HL-60 (cell line): ENCODE results near the gene HOXC5.

ENCODE experiments used
- DNase-seq, 2 experiments: peaks; one replicate each; pipeline ENCODE4 v3.0.0-alpha.2; 2010 to 2020; ENCODE audit warnings: low read depth in 1 of 2, low spot score in 1 of 2
- H3K27ac ChIP-seq: fragments of 250-450 bp; sonication (Bioruptor Pico); replicated peaks from 2 replicates; pipeline ENCODE4 v1.5.1; 2020; ENCODE audit warnings: mild to moderate bottlenecking, moderate library complexity
- H3K27me3 ChIP-seq: fragments of 250-450 bp; sonication (Bioruptor Pico); 2 replicates; pipeline ENCODE4 v1.5.1; 2021; ENCODE audit warnings: mild to moderate bottlenecking, moderate library complexity; ENCODE audit not compliant: insufficient read depth, poor library complexity, severe bottlenecking
- H3K4me3 ChIP-seq: replicated peaks from 2 replicates; pipeline ENCODE4 v1.5.1; 2011; ENCODE audit warnings: mild to moderate bottlenecking, control low read depth, low read length; ENCODE audit not compliant: insufficient read depth
- CTCF ChIP-seq: IDR thresholded peaks from one replicate; pipeline ENCODE4 v1.5.1; 2011; ENCODE audit warnings: low read length, control low read depth, inconsistent platforms; ENCODE audit not compliant: insufficient read depth
- GABPA ChIP-seq: IDR thresholded peaks from 2 replicates; pipeline ENCODE4 v1.6.1; 2012; ENCODE audit warnings: low read depth
- POLR2AphosphoS5 ChIP-seq: IDR thresholded peaks from 2 replicates; pipeline ENCODE4 v1.6.1; 2012; ENCODE audit warnings: low read depth
- SPI1 ChIP-seq: IDR thresholded peaks from 2 replicates; pipeline ENCODE4 v1.6.1; 2012; ENCODE audit warnings: low read depth, mild to moderate bottlenecking, borderline replicate concordance
- TF ChIP-seq, protein P1 (sequence below): IDR thresholded peaks from 2 replicates; pipeline ENCODE4 v1.6.1; 2012; ENCODE audit warnings: low read depth; ENCODE audit not compliant: insufficient replicate concordance

HOXC5 gene

GRCh38 chr12:54054742-54055194, 21.9 kb downstream of the HOXC5 start:
- no peak overlapping the region for H3K27ac ChIP-seq

GRCh38 chr12:54055552-54055951, 22.7 kb downstream of the HOXC5 start:
- peaks cover 47% of the 10 kb centered on the region for H3K27me3 ChIP-seq
- DNase-seq: no peak
- H3K27ac ChIP-seq: no peak overlapping the region
- TF ChIP-seq POLR2AphosphoS5 (no peak), GABPA (no peak), SPI1 (no peak), CTCF (no peak)
- TF ChIP-seq, protein P1, sequence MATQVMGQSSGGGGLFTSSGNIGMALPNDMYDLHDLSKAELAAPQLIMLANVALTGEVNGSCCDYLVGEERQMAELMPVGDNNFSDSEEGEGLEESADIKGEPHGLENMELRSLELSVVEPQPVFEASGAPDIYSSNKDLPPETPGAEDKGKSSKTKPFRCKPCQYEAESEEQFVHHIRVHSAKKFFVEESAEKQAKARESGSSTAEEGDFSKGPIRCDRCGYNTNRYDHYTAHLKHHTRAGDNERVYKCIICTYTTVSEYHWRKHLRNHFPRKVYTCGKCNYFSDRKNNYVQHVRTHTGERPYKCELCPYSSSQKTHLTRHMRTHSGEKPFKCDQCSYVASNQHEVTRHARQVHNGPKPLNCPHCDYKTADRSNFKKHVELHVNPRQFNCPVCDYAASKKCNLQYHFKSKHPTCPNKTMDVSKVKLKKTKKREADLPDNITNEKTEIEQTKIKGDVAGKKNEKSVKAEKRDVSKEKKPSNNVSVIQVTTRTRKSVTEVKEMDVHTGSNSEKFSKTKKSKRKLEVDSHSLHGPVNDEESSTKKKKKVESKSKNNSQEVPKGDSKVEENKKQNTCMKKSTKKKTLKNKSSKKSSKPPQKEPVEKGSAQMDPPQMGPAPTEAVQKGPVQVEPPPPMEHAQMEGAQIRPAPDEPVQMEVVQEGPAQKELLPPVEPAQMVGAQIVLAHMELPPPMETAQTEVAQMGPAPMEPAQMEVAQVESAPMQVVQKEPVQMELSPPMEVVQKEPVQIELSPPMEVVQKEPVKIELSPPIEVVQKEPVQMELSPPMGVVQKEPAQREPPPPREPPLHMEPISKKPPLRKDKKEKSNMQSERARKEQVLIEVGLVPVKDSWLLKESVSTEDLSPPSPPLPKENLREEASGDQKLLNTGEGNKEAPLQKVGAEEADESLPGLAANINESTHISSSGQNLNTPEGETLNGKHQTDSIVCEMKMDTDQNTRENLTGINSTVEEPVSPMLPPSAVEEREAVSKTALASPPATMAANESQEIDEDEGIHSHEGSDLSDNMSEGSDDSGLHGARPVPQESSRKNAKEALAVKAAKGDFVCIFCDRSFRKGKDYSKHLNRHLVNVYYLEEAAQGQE: no peak
- no peak overlapping the region for H3K4me3 ChIP-seq

More at GRCh38 chr12:54054742-54055194, 21.9 kb downstream of the HOXC5 start:
- Histone ChIP-seq H3K4me3 (no peak overlapping the region), H3K27me3 (peaks cover 50% of the 10 kb centered on the region)
- no peak for DNase-seq
- TF ChIP-seq GABPA: no peak
- no peak for TF ChIP-seq CTCF
- TF ChIP-seq SPI1: no peak
- TF ChIP-seq, protein P1: no peak
- TF ChIP-seq POLR2AphosphoS5: no peak

GRCh38 chr12:54056110-54056509, 23.3 kb downstream of the HOXC5 start:
- no peak for DNase-seq
- Histone ChIP-seq H3K4me3 (no peak overlapping the region), H3K27ac (no peak overlapping the region), H3K27me3 (peaks cover 46% of the 10 kb centered on the region)
- TF ChIP-seq, protein P1: no peak
- TF ChIP-seq SPI1 (no peak), POLR2AphosphoS5 (no peak), GABPA (no peak), CTCF (no peak)
